ENCODE data around the gene TMEM132A. TPM values are rescaled to one million over a fixed set of nuclear protein-coding genes. Genes with fewer than 3 reads are reported as not detected.
A peak's percentile ranks its signal among the peaks of the same experiment; 100 is the strongest.

The TMEM132A gene, protein sequence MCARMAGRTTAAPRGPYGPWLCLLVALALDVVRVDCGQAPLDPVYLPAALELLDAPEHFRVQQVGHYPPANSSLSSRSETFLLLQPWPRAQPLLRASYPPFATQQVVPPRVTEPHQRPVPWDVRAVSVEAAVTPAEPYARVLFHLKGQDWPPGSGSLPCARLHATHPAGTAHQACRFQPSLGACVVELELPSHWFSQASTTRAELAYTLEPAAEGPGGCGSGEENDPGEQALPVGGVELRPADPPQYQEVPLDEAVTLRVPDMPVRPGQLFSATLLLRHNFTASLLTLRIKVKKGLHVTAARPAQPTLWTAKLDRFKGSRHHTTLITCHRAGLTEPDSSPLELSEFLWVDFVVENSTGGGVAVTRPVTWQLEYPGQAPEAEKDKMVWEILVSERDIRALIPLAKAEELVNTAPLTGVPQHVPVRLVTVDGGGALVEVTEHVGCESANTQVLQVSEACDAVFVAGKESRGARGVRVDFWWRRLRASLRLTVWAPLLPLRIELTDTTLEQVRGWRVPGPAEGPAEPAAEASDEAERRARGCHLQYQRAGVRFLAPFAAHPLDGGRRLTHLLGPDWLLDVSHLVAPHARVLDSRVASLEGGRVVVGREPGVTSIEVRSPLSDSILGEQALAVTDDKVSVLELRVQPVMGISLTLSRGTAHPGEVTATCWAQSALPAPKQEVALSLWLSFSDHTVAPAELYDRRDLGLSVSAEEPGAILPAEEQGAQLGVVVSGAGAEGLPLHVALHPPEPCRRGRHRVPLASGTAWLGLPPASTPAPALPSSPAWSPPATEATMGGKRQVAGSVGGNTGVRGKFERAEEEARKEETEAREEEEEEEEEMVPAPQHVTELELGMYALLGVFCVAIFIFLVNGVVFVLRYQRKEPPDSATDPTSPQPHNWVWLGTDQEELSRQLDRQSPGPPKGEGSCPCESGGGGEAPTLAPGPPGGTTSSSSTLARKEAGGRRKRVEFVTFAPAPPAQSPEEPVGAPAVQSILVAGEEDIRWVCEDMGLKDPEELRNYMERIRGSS
- total RNA-seq (under 1 TPM in 1 of 2 experiments, not detected in 1; 0.88 TPM), polyA plus RNA-seq (not detected), total RNA-seq (0 to 0.64 (median 0.46) reads per million in 6 experiments)

DNA sequence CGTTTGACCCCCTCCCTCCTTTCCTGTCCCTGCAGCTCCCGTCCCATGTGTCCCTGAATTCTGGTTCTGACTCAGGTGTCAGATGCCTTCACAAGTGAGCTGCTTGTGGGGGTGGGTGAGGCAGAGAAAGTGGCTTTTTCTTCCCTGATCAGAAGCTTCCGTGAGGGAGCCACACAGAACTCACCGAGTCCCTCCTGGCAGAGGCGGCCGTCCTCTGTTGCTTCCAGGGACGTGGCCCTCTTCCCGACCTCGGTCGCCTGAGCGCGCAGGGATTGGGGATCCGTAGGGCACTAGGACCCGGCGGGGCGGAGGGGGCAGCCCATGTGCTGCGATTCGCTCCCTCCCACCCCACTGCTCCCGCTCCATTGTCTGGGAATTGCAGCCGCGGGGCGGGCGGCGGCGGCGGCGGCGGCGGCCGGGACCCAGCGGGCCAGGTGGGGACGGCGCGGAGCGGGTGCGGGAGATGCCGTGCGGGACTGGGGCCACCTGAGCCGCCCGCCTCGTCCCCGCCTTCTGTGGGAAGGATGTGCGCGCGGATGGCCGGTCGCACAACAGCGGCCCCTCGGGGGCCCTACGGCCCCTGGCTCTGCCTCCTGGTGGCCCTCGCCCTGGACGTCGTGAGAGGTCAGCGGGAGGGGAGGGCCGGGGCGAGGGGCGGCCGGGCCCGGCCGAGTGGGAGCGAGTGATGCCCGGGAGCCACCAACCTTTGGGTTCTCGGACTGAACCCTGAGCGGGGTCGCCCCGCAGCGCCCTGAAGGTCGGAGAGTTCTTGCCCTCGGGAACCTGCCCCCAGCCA, at the start of gene TMEM132A:
Gene TMEM132A, plus strand, starts transcription at position 351 of the 796 bp plus-strand sequence. Its CDS starts 174 bp downstream, at position 525.
- H3K4me1 Mint-ChIP-seq, result peaks cover 13 to 20% (median 17%) of the 10 kb centered on the region in 4 donors
- POLR2A ChIA-PET, result interaction anchor here (3.1 kb wide), 1 partner anchor 11 kb away, joined by 23 read pairs; the partner anchor contains the start of gene TMEM109
- peak within 1 kb of the TSS; percentile 59 to 81 (median 72) for H3K4me3 Mint-ChIP-seq
- ATAC-seq (peak; percentile 43 to 71), DNase-seq (peak in 3 of 10 donors; percentile 8 to 24 (median 22))
- peaks cover 5 to 44% (median 34%) of the 10 kb centered on the region in 3 donors for H3K36me3 Mint-ChIP-seq
- no peaks in the 10 kb centered on the region for H3K9me3 Mint-ChIP-seq
- H3K27ac Mint-ChIP-seq, result peak within 1 kb of the TSS in 3 of 10 donors; percentile 25 to 29 (median 27)
- H3K27me3 Mint-ChIP-seq, result peaks cover 0 to 20% (median 9%) of the 10 kb centered on the region in 5 donors

DNA sequence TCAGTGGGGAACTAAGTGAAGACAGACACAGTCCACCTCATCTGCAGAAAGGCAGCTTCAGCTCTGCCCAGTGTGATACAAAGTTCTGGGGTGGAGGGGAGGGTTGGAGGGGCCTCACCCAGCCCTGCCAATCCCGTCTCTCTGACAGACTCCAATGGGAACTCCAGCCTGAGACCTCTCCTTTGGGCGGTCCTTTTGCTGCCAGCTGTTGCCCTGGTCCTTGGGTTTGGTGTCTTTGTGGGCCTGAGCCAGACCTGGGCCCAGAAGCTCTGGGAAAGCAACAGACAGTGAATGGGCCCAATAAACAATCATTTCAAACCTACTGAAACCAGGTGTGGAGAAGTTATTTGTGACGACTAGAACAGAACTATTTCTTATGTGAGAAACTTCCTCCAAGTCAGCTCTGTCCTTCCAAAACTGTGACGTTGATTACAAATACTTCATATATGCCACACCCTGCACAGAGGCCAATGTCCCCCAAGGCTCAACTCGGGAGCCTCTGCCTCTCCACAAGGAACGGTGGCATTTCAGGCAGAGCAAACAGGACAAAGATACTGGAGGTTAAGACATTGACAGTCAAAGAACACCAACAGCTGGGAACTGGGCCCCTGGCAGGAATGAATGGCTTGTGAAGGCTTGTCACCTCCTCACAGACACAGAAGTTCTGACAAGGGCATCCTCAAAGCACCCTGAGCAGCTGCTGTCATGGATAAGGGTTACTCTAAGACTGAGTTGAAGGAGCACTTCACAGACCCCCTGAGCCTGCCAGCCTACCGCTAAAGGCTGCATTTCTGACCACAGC, 48.7 kb upstream of the TMEM132A start:
- H3K27ac Mint-ChIP-seq, result peak overlapping the region in 1 of 10 donors; percentile 71
- H3K4me1 Mint-ChIP-seq, result peaks cover 11 to 35% (median 28%) of the 10 kb centered on the region in 4 donors
- POLR2A ChIA-PET, result no interaction called here
- H3K9me3 Mint-ChIP-seq, result no peaks in the 10 kb centered on the region
- DNase-seq (no peak), ATAC-seq (no peak)
- no peak overlapping the region for H3K4me3 Mint-ChIP-seq
- peaks cover under 1 to 29% (median 5%) of the 10 kb centered on the region in 3 donors for H3K36me3 Mint-ChIP-seq
- no peaks in the 10 kb centered on the region for H3K27me3 Mint-ChIP-seq

DNA sequence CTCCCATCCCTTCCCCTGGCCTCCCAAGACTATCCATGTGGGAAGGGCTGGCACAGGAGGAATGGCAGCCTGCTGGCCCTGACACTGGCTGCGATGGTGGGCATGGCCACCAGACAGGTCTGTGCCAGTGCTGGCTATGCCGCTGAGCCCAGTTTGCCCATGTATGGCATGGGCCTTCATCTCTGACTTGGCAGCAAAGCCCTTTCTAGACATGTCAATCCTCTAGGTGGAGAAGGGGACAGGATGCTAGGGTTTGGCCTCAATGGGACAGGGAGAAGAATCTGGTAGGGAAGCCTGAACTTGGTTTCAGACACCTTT, 48.1 kb upstream of the TMEM132A start:
- H3K4me1 Mint-ChIP-seq, result peaks cover 8 to 29% (median 23%) of the 10 kb centered on the region in 4 donors
- no peaks in the 10 kb centered on the region for H3K27me3 Mint-ChIP-seq
- POLR2A ChIA-PET, result no interaction called here
- DNase-seq (no peak), ATAC-seq (no peak)
- peak overlapping the region in 2 of 10 donors; percentile 8 to 71 for H3K27ac Mint-ChIP-seq
- no peak overlapping the region for H3K4me3 Mint-ChIP-seq
- H3K9me3 Mint-ChIP-seq, result no peaks in the 10 kb centered on the region
- peaks cover 2 to 35% (median 9%) of the 10 kb centered on the region in 3 donors for H3K36me3 Mint-ChIP-seq

DNA sequence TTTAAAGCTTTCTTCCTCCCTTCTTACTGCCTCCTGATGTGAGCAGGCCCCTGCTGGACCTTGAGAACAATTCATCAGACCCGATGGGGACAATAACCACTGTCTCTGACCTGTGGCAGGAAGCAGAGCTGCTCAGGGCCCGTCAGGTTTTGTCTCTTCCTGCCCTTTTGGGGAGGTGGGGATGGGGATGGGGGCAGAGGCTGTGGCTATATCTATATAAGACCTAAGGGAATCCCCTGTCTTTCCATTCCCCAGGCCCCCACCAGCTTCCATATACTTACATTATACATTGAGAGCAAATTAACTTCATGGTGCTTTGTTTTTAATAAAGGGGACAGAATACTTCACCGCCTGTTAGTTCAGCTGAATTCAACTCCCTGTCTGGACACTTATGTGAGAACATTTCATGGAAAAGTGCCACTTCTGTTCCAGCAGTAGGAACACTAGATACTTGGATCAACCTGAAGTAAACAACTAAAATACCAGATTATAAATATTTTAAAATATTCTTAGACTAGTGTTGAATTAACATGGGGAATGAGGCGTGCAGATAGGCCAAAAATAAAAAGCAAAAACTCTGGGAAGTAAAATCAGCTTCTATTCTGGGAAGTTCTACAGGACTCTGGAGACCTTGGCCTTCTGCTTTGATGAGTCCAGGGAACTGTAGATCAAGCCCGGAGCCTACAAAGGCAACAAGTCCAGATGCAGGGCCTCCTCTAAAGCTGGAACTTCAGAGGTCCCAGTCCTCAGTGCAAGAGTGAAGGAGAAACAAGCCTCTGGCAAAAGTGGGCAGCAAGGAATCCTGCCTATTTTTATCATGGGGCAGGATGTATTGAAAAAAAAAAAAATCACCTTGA, 45.8 kb upstream of the TMEM132A start:
- peaks cover 3 to 9% (median 7%) of the 10 kb centered on the region in 4 donors for H3K4me1 Mint-ChIP-seq
- peaks cover 9 to 58% (median 9%) of the 10 kb centered on the region in 3 donors for H3K36me3 Mint-ChIP-seq
- ATAC-seq (no peak), DNase-seq (no peak)
- H3K9me3 Mint-ChIP-seq, result no peaks in the 10 kb centered on the region
- POLR2A ChIA-PET, result no interaction called here
- H3K27ac Mint-ChIP-seq, result no peak overlapping the region
- H3K27me3 Mint-ChIP-seq, result no peaks in the 10 kb centered on the region
- no peak overlapping the region for H3K4me3 Mint-ChIP-seq

DNA sequence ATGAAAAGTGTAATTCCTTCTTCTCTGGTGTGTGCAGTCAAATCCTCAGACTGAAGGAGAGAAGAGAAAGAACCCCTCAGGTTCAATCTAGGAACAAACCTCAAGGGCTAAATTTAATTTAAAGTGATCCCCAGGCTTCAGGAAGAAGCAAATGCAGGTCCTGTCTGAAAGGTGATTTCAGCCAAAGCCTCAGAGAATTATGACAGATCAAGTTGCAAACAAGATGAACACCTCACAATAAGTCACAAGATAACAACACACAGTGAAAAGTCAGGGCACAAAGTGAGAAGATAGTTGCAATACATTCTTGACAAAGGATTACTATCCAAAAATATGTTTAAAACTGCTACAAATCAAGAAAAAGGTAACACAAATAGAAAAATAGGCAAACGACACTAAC, 45.2 kb upstream of the TMEM132A start:
- no peak for ATAC-seq
- no peak for DNase-seq
- H3K4me1 Mint-ChIP-seq, result peaks cover 2 to 12% (median 9%) of the 10 kb centered on the region in 4 donors
- H3K27ac Mint-ChIP-seq, result peak overlapping the region in 1 of 10 donors; percentile 31
- POLR2A ChIA-PET, result no interaction called here
- no peaks in the 10 kb centered on the region for H3K9me3 Mint-ChIP-seq
- H3K4me3 Mint-ChIP-seq, result no peak overlapping the region
- no peaks in the 10 kb centered on the region for H3K27me3 Mint-ChIP-seq
- H3K36me3 Mint-ChIP-seq, result peaks cover 9 to 64% (median 9%) of the 10 kb centered on the region in 3 donors

DNA sequence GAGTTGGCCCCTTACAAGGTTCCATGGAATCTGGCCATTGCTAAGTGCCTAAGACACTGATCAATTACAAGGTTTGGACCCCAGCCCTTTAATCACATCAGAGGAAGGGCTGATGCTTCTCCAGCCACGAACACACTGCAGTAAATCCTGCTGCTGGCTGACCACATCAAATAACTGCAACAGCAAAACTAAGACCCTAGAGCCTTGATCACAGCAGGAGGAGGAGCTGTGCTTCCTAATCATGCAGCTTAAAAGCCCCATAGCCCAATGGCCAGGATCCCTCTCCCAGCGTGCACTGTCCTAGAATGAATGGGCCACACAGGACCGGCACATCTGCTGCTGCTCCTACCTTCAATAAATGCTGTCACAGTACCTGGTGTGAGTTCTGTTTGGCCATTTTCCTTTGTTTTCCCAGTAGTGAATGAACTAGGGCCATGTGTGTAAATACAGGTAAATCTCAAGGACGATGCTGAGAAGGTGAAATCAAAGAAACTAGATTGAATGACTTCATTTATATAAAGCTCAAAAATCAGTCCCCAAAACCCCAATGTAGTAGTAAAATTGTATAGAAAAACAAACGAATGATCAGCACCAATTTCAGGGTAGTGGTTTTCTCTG, 44.2 kb upstream of the TMEM132A start:
- Mint-ChIP-seq H3K27me3 (no peaks in the 10 kb centered on the region), H3K9me3 (no peaks in the 10 kb centered on the region), H3K4me3 (no peak overlapping the region), H3K36me3 (peaks cover 9 to 71% (median 13%) of the 10 kb centered on the region in 3 donors), H3K4me1 (peaks cover 0 to 12% (median 8%) of the 10 kb centered on the region in 4 donors), H3K27ac (peak overlapping the region in 1 of 10 donors; percentile 38)
- ATAC-seq (no peak), DNase-seq (no peak)
- POLR2A ChIA-PET, result no interaction called here

DNA sequence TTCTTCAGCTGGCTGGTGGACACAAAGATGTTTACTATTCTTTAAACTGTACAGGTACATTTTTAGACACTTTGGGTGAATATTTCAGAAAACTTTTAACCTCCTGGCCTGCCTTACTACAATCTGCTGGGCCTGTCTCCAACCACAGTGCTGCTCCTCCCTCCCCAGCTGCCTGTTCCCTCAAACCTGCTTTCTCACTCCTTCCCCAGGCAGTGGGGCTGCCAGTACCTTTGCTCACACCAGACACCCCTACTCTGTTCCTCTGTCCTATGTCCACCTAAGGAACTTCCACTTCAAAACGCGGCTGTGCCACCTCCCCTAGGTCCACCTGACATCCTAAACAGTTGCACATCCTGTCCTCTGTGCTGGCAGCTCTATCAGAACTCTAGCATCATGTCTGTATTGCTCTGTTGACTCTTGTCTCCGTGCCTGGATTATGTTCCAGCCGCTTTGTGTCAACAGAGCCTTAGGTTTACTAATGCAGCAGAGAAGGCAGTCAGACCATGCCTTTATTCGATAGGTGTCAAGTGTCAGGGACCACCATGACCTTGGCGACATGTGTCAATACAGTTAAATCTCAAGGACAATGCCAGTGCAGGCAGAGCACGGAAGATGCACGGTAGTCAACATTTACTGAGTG, 43.5 kb upstream of the TMEM132A start:
- no peaks in the 10 kb centered on the region for H3K9me3 Mint-ChIP-seq
- H3K4me1 Mint-ChIP-seq, result peaks cover 0 to 14% (median 8%) of the 10 kb centered on the region in 4 donors
- peak overlapping the region in 3 of 10 donors; percentile 8 to 92 (median 79) for H3K27ac Mint-ChIP-seq
- H3K36me3 Mint-ChIP-seq, result peaks cover 9 to 71% (median 16%) of the 10 kb centered on the region in 3 donors
- POLR2A ChIA-PET, result no interaction called here
- no peaks in the 10 kb centered on the region for H3K27me3 Mint-ChIP-seq
- ATAC-seq (no peak), DNase-seq (no peak)
- no peak overlapping the region for H3K4me3 Mint-ChIP-seq

DNA sequence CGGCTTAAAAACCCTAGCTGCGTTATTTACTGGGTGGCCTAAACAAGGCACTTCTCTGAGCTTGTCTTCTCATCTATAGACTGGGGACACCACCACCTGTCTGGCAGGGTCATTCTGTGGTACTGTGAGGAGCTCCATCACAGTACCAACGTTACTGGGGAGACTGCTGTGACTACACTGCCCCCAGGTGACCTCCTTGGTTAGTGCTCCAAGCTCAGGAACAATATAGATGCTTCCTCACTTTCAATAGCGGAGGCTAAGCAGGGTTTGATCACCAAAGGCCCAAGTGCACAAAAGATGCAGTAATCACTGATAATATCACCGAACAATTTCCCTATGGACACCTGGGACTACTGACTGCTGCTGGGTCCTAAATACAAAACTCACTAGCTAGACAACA, 36.7 kb upstream of the TMEM132A start:
- H3K4me3 Mint-ChIP-seq, result no peak overlapping the region
- peak overlapping the region in 1 of 10 donors; percentile 24 for H3K27ac Mint-ChIP-seq
- peaks cover 6 to 20% (median 13%) of the 10 kb centered on the region in 4 donors for H3K4me1 Mint-ChIP-seq
- DNase-seq (peak in 7 of 10 donors; percentile 15 to 72 (median 44)), ATAC-seq (peak; percentile 88 to 91)
- no peaks in the 10 kb centered on the region for H3K27me3 Mint-ChIP-seq
- no peaks in the 10 kb centered on the region for H3K9me3 Mint-ChIP-seq
- peaks cover 0 to 50% (median 6%) of the 10 kb centered on the region in 3 donors for H3K36me3 Mint-ChIP-seq
- POLR2A ChIA-PET, result interaction anchor here (0.7 to 1.8 kb wide), 4 partner anchors 15 to 56 kb away, joined by 3 to 11 read pairs (median 4); partner anchors contain the start of gene PRPF19

DNA sequence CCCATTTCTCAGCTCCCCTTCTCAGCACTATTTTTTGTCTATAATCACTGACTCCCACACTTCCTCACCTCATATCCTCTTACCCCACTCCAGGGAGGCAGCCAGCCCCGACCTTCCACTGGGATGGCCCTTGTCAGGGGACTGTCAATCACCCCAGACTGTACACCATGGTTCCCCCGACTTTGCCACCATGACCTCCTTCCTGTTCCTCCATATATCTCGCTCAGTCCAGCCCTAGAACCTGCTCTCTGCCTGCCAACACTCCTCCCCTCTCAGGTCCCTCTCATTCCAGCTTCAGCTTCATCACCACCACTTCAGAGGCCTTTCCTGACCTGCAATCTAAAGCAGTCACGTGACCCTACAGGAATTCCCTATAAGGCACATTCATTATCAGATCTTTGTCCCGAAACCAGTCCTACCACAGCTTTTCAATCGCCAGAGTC, 34.4 kb upstream of the TMEM132A start:
- no peaks in the 10 kb centered on the region for H3K9me3 Mint-ChIP-seq
- POLR2A ChIA-PET, result no interaction called here
- DNase-seq (no peak), ATAC-seq (no peak)
- peak overlapping the region in 5 of 10 donors; percentile 0 to 92 (median 39) for H3K27ac Mint-ChIP-seq
- H3K4me3 Mint-ChIP-seq, result no peak overlapping the region
- no peaks in the 10 kb centered on the region for H3K27me3 Mint-ChIP-seq
- H3K36me3 Mint-ChIP-seq, result peaks cover 4 to 52% (median 10%) of the 10 kb centered on the region in 3 donors
- peaks cover 0 to 11% (median 11%) of the 10 kb centered on the region in 4 donors for H3K4me1 Mint-ChIP-seq

DNA sequence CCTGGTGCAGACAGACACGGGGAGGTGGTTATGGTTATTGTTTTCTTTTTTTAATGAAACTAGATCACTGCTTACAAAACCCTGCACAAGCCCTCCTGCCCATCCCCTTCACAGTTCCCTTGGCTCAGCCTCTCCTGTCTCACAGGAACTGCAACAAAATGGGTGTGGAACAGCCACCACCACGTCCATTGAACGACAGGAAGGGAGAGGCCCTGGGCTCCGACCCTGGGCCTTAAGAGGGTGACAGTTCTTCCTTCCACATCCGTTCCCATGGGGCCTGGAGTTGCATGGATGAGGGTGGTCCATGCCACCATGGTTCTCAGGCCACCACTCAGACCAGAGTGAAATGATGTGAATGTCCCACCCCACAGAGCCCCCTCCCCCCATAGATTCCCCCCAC, 33.6 kb upstream of the TMEM132A start:
- Mint-ChIP-seq H3K36me3 (peaks cover 4 to 59% (median 11%) of the 10 kb centered on the region in 3 donors), H3K27ac (no peak overlapping the region), H3K4me3 (no peak overlapping the region), H3K27me3 (no peaks in the 10 kb centered on the region), H3K4me1 (peaks cover 0 to 13% (median 11%) of the 10 kb centered on the region in 4 donors), H3K9me3 (no peaks in the 10 kb centered on the region)
- ATAC-seq (no peak), DNase-seq (no peak)
- POLR2A ChIA-PET, result interaction anchor here (0.6 kb wide), 1 partner anchor 271 kb away, joined by 3 read pairs; the partner anchor contains the start of gene VPS37C

Data from naive thymus-derived CD8-positive, alpha-beta T cell (primary cell).